22Rv1 (cell line): ENCODE data around the gene MFF.

Experiments used
- H3K27ac ChIP-seq: fragments of 450-650 bp; 2 replicates; pipeline ENCODE4 v1.5.1; 2017
- CTCF ChIP-seq: fragments of 450-650 bp; IDR thresholded peaks from 2 replicates; pipeline ENCODE4 v1.5.1; 2017; ENCODE audit warnings: mild to moderate bottlenecking
- ZFX ChIP-seq: fragments of 450-650 bp; IDR thresholded peaks from 2 replicates; pipeline ENCODE4 v1.6.1; 2017; ENCODE audit warnings: antibody characterized with exemption, borderline replicate concordance

MFF gene

GRCh38 chr2:227335713-227336112, 10.7 kb downstream of the MFF start:
- TF ChIP-seq ZFX, result no peak
- TF ChIP-seq CTCF, result no peak
- H3K27ac ChIP-seq, result no peak overlapping the region

DNA sequence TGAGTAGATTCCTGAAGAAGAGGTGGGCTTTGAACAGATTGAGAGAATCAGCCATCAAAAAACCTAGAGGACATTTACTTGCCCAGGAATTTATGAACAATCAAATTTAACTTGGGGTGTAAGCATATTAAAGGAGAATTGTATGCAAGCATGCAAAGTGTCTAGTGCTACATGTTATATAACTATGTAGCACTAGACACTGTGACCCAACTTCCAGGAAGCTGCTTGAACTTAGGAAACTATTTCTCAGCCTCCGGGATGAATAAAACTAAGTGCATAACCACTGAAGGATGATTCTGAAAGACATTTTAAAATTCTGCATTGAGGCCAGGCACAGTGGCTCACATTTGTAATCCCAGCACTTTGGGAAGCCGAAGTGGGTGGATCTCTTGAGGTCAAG, 12.4 kb downstream of the MFF start:
- no peak for TF ChIP-seq ZFX
- no peak for TF ChIP-seq CTCF
- no peak overlapping the region for H3K27ac ChIP-seq

DNA sequence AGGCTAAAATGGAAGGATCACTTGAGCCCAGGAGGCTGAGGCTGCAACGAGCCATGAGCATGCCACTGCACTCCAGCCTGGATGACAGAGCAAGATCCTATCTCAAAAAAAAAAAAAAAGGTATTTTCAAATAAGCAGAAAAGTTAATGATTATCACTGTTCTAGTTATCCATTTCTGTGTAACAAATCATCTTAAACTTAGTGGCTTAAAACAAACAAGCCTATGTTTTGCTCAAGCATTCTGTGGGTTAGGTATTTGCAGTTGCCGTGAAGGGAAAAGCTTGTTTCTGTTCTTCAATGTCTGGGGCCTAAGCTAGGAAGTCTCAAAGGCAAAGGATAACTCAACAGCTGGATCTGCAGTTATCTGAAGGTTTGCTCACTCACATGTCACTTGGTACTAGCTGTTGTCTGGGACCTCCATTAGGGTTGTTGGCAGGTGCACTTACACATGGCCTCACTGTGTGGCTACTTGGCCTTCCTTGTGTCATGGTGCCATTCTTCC, 14.1 kb downstream of the MFF start:
- H3K27ac ChIP-seq, result no peak overlapping the region
- no peak for TF ChIP-seq ZFX
- TF ChIP-seq CTCF, result no peak

DNA sequence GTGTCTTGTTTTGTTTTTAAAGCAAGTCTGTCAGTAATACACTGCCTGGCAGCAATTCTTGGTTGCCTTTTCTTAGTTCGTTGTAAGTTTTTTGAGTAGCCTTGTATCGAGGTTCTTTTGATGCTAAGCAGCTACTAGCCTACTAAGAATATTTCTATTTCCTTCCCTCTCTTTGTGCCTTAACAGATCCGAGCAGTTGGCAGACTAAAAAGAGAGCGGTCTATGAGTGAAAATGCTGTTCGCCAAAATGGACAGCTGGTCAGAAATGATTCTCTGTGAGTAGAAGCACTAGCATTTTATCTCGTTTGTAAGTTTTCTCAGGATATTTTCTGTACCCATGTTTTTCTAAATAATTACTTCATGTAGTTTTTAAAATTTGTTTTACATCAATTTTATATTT, 15.1 kb downstream of the MFF start:
- H3K27ac ChIP-seq, result no peak overlapping the region
- TF ChIP-seq CTCF (no peak), ZFX (no peak)

DNA sequence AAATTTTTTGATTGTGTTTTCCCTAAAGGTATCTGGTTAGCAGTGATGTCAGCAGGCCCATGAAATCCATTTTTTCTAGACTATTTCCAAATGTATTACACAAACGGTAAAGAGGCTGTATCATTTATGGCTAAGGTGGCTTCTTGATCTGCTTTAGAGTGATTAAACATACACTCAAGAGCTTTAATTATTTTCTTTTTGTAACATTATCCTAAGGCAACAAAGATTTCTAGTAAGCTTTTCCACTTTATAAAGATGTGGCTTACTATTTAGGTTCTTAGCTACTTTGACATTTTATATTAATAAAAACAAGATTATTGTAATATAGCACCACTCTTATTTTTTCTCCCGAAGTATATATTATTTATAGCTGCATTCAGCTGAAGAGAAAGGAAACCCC, 16.5 kb downstream of the MFF start:
- H3K27ac ChIP-seq, result no peak overlapping the region
- no peak for TF ChIP-seq CTCF
- no peak for TF ChIP-seq ZFX

DNA sequence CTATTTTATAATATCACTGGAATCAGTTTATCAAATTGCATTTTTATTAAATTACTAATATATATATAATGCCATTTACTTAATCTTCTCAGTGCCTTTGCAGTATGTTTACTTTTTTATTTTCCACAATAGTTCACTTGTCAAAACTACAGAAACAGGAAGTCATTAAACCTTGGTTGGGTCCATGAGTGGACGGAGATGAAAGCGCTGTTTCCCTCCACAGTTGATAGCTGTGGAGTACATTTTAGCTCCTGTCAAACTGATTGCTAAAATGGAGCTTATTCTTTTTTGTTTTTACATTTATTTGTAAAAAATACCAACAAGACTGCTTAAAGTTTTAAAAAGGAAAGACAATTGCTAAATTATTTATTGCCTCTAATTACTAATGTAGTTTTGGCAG, 19.2 kb downstream of the MFF start:
- no peak overlapping the region for H3K27ac ChIP-seq
- TF ChIP-seq CTCF, result no peak
- no peak for TF ChIP-seq ZFX

DNA sequence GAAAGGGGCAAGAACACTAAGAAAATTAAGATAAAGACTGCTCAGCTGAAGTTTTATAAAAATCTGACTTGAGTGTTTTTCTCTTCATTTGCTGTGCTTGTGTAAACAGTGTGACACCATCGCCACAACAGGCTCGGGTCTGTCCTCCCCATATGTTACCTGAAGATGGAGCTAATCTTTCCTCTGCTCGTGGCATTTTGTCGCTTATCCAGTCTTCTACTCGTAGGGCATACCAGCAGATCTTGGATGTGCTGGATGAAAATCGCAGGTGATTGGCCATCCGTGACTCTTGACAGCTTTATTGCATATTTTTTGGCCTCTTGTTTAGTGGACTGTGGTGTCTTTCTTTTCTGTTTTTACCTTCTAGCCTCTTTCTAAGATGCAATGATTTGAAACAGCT, 22.1 kb downstream of the MFF start:
- peak; percentile 12; the same call in 1 of the 2 replicates for TF ChIP-seq CTCF
- no peak for TF ChIP-seq ZFX
- H3K27ac ChIP-seq, result no peak overlapping the region
